Testis (tissue), 2 donors: ENCODE data around the gene ITGB8.

ENCODE experiments used
- POLR2A ChIP-seq: fragments of 450-650 bp; IDR thresholded peaks from one replicate; pipeline ENCODE4 v1.6.1; 2017; ENCODE audit warnings: antibody characterized with exemption, mild to moderate bottlenecking, moderate library complexity
- TF ChIP-seq, protein P1 (sequence below), 3 experiments: fragments of 450-650 bp in 2 of 3; fragments of 200-600 bp in 1 of 3; sonication (generic) in 1 of 3; IDR thresholded peaks; one replicate each; pipeline ENCODE4 v1.5.1; 2016 to 2019; ENCODE audit warnings: antibody characterized with exemption in 3 of 3, mild to moderate bottlenecking in 2 of 3, moderate library complexity in 1 of 3

DNA sequence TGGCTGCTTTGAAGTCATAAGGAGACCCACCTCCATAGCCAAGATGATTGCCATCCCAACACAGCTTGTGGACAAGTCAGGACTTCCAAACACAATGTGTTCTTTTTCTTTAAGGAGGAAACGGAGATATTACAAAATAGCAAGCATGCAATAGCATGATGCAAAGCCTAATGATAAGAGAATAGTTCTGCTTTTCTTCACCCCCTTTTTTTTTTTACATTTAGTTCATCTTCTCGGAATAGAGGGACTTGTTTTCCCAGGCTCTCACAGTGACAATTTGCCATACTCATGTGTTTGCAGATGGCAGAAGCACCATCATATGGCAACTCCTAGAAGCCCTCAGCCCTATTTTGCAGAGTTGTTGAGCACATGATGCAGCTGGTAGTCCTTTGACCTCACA, 119.8 kb downstream of the ITGB8 start:
- TF ChIP-seq, protein P1, sequence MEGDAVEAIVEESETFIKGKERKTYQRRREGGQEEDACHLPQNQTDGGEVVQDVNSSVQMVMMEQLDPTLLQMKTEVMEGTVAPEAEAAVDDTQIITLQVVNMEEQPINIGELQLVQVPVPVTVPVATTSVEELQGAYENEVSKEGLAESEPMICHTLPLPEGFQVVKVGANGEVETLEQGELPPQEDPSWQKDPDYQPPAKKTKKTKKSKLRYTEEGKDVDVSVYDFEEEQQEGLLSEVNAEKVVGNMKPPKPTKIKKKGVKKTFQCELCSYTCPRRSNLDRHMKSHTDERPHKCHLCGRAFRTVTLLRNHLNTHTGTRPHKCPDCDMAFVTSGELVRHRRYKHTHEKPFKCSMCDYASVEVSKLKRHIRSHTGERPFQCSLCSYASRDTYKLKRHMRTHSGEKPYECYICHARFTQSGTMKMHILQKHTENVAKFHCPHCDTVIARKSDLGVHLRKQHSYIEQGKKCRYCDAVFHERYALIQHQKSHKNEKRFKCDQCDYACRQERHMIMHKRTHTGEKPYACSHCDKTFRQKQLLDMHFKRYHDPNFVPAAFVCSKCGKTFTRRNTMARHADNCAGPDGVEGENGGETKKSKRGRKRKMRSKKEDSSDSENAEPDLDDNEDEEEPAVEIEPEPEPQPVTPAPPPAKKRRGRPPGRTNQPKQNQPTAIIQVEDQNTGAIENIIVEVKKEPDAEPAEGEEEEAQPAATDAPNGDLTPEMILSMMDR (IDR thresholded peaks at IDR 0.05): no peak
- TF ChIP-seq POLR2A: no peak
